Effector memory CD8-positive, alpha-beta T cell (primary cell): ENCODE measurements around the gene SDK1.

Experiments used
- ATAC-seq: fragments of 150-1000 bp; cut with Tn5 transposase; replicated peaks from 2 replicates; pipeline ENCODE4 v1.10.0; 2021; ENCODE audit warnings: mild to moderate bottlenecking, moderate library complexity
- DNase-seq, 3 experiments: peaks; one replicate each; pipeline ENCODE4 v3.0.0; 2021
- H3K27ac Mint-ChIP-seq, 2 donors: one replicate each; pipeline ENCODE4 v1.8.0; 2022; ENCODE audit warnings: mild to moderate bottlenecking in 2 of 2, mixed read lengths in 2 of 2, moderate library complexity in 2 of 2
- H3K27me3 Mint-ChIP-seq, 2 donors: one replicate each; pipeline ENCODE4 v1.8.0; 2022; ENCODE audit warnings: mixed read lengths in 2 of 2
- H3K36me3 Mint-ChIP-seq: one replicate; pipeline ENCODE4 v1.8.0; 2022; ENCODE audit warnings: mild to moderate bottlenecking, moderate library complexity, mixed read lengths; ENCODE audit not compliant: insufficient read depth
- H3K4me1 Mint-ChIP-seq, 2 donors: one replicate each; pipeline ENCODE4 v1.8.0; 2022; ENCODE audit warnings: low read depth in 2 of 2, mixed read lengths in 2 of 2
- H3K4me3 Mint-ChIP-seq, 2 donors: one replicate each; pipeline ENCODE4 v1.8.0; 2022; ENCODE audit warnings: mild to moderate bottlenecking in 2 of 2, mixed read lengths in 2 of 2, moderate library complexity in 2 of 2
- H3K9me3 Mint-ChIP-seq, 2 donors: one replicate each; pipeline ENCODE4 v1.8.0; 2022; ENCODE audit warnings: mixed read lengths in 2 of 2

SDK1 gene

DNA sequence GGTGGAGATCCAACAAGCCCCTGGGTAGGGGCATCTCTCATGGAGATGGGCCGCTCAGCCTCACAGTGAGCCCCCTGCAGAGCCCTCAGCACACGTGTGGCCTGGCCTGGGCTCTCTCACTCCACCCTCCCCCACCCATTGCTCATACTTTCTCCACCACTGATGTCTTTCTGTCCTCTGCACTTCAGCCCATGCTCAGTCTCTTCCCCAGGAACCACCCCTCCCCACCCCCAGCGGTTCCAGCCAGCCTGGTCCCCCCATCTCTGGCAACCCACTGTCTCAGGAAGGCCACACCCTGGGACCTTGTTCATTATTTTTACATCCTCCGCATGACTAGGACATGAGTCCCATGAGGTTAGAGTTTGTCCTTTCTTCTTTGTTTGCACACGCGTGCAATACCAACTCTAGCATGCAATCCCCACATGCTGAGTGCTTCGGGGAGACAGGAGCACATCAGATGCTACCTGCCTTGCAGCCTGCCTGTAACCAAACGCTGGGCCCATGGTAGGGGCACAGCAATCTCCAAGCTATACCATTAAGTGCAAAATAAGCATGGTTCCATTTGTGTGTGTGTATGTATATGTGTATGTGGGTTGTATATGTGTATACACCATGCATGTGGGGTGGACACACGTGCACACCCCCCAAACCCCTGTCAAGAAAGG, 972.6 kb downstream of the SDK1 start:
- H3K27me3 Mint-ChIP-seq: no peaks in the 10 kb centered on the region
- H3K9me3 Mint-ChIP-seq: peaks cover 6 to 10% of the 10 kb centered on the region in 2 donors

GRCh38 chr7:4274286-4274685, 973.2 kb downstream of the SDK1 start:
- H3K27ac Mint-ChIP-seq: no peak overlapping the region
- no peaks in the 10 kb centered on the region for H3K36me3 Mint-ChIP-seq
- peaks cover 0 to under 1% of the 10 kb centered on the region in 2 donors for H3K27me3 Mint-ChIP-seq
- peaks cover 6 to 10% of the 10 kb centered on the region in 2 donors for H3K9me3 Mint-ChIP-seq
- ATAC-seq (no peak), DNase-seq (no peak)
- H3K4me1 Mint-ChIP-seq: peaks cover 0 to 5% of the 10 kb centered on the region in 2 donors
- H3K4me3 Mint-ChIP-seq: no peak overlapping the region

More for the DNA sequence above, 972.6 kb downstream of the SDK1 start:
- no peaks in the 10 kb centered on the region for H3K36me3 Mint-ChIP-seq
- no peak overlapping the region for H3K4me3 Mint-ChIP-seq
- DNase-seq: no peak
- H3K27ac Mint-ChIP-seq: no peak overlapping the region
- no peak for ATAC-seq
- peaks cover 0 to 5% of the 10 kb centered on the region in 2 donors for H3K4me1 Mint-ChIP-seq

- no peak overlapping the region for H3K27ac Mint-ChIP-seq
- H3K9me3 Mint-ChIP-seq: peaks cover 6 to 10% of the 10 kb centered on the region in 2 donors
- peaks cover 0 to 5% of the 10 kb centered on the region in 2 donors for H3K4me1 Mint-ChIP-seq
- H3K4me3 Mint-ChIP-seq: no peak overlapping the region
- no peaks in the 10 kb centered on the region for H3K36me3 Mint-ChIP-seq
- H3K27me3 Mint-ChIP-seq: peaks cover 4 to 9% of the 10 kb centered on the region in 2 donors
- ATAC-seq (no peak), DNase-seq (no peak)
Measured at GRCh38 chr7:4277936-4278335, 976.9 kb downstream of the SDK1 start.

DNA sequence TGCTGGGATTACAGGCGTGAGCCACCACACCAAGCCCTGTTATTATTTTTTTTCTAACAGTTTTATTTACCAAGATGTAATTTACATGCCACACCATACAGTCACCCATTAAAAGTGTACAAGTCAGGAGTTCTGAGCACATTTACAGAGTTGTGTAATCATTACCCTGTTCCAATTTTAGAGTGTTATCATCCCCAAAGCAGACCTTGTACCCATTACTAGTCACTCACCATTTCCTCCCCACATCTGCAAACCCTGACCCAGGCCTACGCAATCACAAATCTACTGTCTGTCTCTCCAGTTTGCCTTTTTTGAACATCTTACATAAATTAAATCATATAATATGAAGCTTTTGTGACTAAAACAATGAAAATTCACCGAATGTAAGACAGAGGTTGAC, 978.2 kb downstream of the SDK1 start:
- peaks cover 0 to 5% of the 10 kb centered on the region in 2 donors for H3K4me1 Mint-ChIP-seq
- peaks cover 4 to 9% of the 10 kb centered on the region in 2 donors for H3K27me3 Mint-ChIP-seq
- no peak overlapping the region for H3K4me3 Mint-ChIP-seq
- H3K36me3 Mint-ChIP-seq: no peaks in the 10 kb centered on the region
- H3K9me3 Mint-ChIP-seq: peaks cover 5 to 6% of the 10 kb centered on the region in 2 donors
- no peak overlapping the region for H3K27ac Mint-ChIP-seq
- DNase-seq (no peak), ATAC-seq (no peak)

DNA sequence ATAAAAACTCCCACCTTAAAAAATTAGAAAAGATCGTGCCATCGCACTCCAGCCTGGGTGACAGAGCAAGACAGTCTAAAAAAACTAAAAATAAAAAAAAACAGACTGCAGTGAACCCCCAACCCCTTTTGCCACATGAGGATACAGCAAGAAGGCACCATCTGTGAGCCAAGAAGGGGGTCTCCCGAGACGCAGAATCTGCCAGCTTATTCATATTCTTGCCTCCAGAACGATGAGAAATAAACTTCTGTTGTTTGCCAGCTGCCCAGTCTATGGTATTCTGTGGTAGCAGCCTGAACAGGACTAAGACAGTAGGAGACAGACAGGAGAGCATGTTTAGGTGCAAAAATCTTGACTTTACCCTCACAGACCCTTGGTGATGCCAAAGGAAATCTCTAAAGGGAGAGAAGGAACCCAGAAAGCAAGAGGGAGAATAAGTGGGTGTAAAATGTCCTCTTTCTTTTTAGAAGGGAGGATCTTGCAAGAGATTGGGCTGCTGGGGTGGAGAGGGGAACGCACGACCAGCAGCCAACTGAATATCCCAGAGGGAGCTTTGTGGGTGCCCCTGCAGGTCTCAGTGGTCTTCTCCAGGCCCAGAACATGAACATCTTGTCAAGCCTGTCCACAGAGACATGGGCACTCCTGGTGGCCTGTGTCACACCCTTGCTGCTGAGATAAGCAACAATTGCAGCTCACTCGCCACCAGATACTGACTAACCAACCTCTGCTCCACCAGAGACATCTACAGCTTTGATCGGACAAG, 980.4 kb downstream of the SDK1 start:
- Mint-ChIP-seq H3K36me3 (no peaks in the 10 kb centered on the region), H3K27ac (no peak overlapping the region), H3K4me3 (no peak overlapping the region), H3K27me3 (peaks cover 4 to 9% of the 10 kb centered on the region in 2 donors), H3K4me1 (peaks cover 0 to 4% of the 10 kb centered on the region in 2 donors), H3K9me3 (peaks cover 0 to 2% of the 10 kb centered on the region in 2 donors)
- no peak for ATAC-seq
- DNase-seq: no peak

GRCh38 chr7:4282434-4283223, 981.6 kb downstream of the SDK1 start:
- H3K4me3 Mint-ChIP-seq: no peak overlapping the region
- no peak overlapping the region for H3K27ac Mint-ChIP-seq
- H3K27me3 Mint-ChIP-seq: peaks cover 8 to 9% of the 10 kb centered on the region in 2 donors
- no peaks in the 10 kb centered on the region for H3K36me3 Mint-ChIP-seq
- DNase-seq: no peak
- no peak for ATAC-seq
- no peaks in the 10 kb centered on the region for H3K4me1 Mint-ChIP-seq
- no peaks in the 10 kb centered on the region for H3K9me3 Mint-ChIP-seq

- Mint-ChIP-seq H3K4me3 (no peak overlapping the region), H3K9me3 (no peaks in the 10 kb centered on the region), H3K36me3 (no peaks in the 10 kb centered on the region), H3K27ac (no peak overlapping the region), H3K4me1 (no peaks in the 10 kb centered on the region), H3K27me3 (peaks cover 14 to 15% of the 10 kb centered on the region in 2 donors)
- ATAC-seq: no peak
- no peak for DNase-seq
Measured at GRCh38 chr7:4286351-4286750, 985.3 kb downstream of the SDK1 start.

GRCh38 chr7:4288791-4289394, 987.8 kb downstream of the SDK1 start:
- DNase-seq (no peak), ATAC-seq (no peak)
- Mint-ChIP-seq H3K4me3 (no peak overlapping the region), H3K36me3 (no peaks in the 10 kb centered on the region), H3K27ac (no peak overlapping the region), H3K27me3 (peaks cover 13 to 15% of the 10 kb centered on the region in 2 donors), H3K9me3 (peaks cover 3 to 4% of the 10 kb centered on the region in 2 donors), H3K4me1 (no peaks in the 10 kb centered on the region)

DNA sequence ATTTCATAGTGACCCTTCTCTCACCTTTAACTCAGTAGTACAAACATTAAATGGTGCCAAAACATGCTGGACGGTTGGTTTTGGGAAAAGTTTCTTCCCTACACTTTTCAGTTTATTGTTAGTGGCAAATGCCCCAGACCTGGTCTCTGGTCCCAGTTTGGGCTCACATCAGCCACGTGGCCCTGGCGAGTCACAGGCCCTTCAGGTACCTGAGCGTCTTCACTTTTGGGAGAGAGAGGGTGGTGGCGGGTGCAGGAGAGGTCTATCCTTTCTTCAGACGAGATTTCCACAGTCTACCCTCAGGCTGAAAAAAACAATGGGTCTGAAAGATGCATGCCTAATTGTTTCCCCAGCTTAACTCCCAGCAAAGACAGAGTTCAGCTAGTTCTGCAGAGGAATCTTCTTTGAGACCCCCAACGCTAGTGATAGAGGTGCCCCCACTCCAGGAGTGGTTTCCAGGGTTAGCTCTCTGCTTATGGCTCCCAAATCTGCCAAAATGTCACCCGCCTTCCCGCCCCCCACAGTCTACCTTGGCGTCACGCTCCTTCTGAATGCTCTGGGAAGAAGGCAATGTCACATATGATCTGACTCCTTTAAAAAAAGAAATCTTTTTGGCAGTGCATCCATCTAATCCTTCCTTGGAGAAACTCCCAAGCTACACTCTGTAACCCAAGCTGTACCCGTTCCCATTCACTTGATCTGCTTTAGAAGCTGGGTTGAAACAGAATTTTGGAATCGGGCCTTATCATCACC, 996.3 kb downstream of the SDK1 start:
- no peaks in the 10 kb centered on the region for H3K4me1 Mint-ChIP-seq
- peaks cover 0 to 6% of the 10 kb centered on the region in 2 donors for H3K27me3 Mint-ChIP-seq
- H3K27ac Mint-ChIP-seq: no peak overlapping the region
- H3K36me3 Mint-ChIP-seq: no peaks in the 10 kb centered on the region
- H3K9me3 Mint-ChIP-seq: peaks cover 7 to 9% of the 10 kb centered on the region in 2 donors
- DNase-seq (no peak), ATAC-seq (no peak)
- H3K4me3 Mint-ChIP-seq: no peak overlapping the region

- Mint-ChIP-seq H3K27ac (no peak overlapping the region), H3K36me3 (no peaks in the 10 kb centered on the region), H3K27me3 (peaks cover 0 to 6% of the 10 kb centered on the region in 2 donors), H3K9me3 (peaks cover 7 to 9% of the 10 kb centered on the region in 2 donors), H3K4me1 (no peaks in the 10 kb centered on the region), H3K4me3 (no peak overlapping the region)
- DNase-seq (no peak), ATAC-seq (no peak)
Measured at GRCh38 chr7:4297918-4298219, 996.8 kb downstream of the SDK1 start.

DNA sequence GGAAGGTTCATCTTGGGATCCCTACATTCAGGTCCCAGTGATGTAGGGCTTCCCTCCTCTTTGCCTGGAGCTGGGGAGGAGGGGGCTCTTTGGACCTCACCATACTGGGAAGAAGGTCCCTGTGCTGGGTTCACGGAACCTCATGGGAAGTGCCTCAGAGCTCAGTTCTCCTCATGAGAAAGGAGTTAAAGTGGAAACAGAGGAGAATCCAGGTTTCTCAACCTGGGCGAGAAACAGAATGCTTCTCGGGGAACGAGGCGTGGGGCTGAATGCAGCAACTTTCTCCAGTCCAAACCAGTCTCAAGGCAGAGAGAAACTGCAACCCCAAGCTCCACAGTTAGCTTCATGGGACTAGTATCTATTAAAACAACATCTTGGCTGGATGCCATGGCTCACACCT, 998.4 kb downstream of the SDK1 start:
- Mint-ChIP-seq H3K27ac (no peak overlapping the region), H3K4me1 (no peaks in the 10 kb centered on the region), H3K9me3 (peaks cover 5 to 7% of the 10 kb centered on the region in 2 donors), H3K27me3 (peaks cover 0 to 6% of the 10 kb centered on the region in 2 donors), H3K4me3 (no peak overlapping the region), H3K36me3 (no peaks in the 10 kb centered on the region)
- DNase-seq (no peak), ATAC-seq (no peak)

- Mint-ChIP-seq H3K4me3 (no peak overlapping the region), H3K36me3 (no peaks in the 10 kb centered on the region), H3K9me3 (peaks cover 0 to 14% of the 10 kb centered on the region in 2 donors), H3K4me1 (no peaks in the 10 kb centered on the region), H3K27ac (peak overlapping the region in 1 of 2 donors; percentile 65), H3K27me3 (peaks cover 0 to 14% of the 10 kb centered on the region in 2 donors)
- no peak for DNase-seq
- no peak for ATAC-seq
Measured at GRCh38 chr7:4302203-4302905, 1001.3 kb downstream of the SDK1 start.
